Endodermal cell (in vitro differentiated cells): ENCODE data around the gene BIRC5. TPM values are rescaled to one million over a fixed set of nuclear protein-coding genes. Genes with fewer than 3 reads are reported as not detected.
A peak's percentile ranks its signal among the peaks of the same experiment; 100 is the strongest.

Experiments used
- DNase-seq: peaks from one replicate; pipeline ENCODE4 v3.0.0-alpha.2; 2017
- H3K27ac ChIP-seq: 2 replicates; pipeline ENCODE4 v1.5.1; 2013; ENCODE audit warnings: mild to moderate bottlenecking, low read depth, low read length, moderate library complexity
- H3K27me3 ChIP-seq: 2 replicates; pipeline ENCODE4 v1.6.1; 2013; ENCODE audit warnings: mild to moderate bottlenecking, low read length, moderate library complexity; ENCODE audit not compliant: insufficient read depth, control insufficient read depth, poor library complexity, severe bottlenecking
- H3K36me3 ChIP-seq: 2 replicates; pipeline ENCODE4 v1.7.0; 2013; ENCODE audit warnings: mild to moderate bottlenecking, low read length, moderate library complexity; ENCODE audit not compliant: control insufficient read depth, insufficient read depth
- H3K4me1 ChIP-seq: one replicate; pipeline ENCODE4 v1.7.0; 2013; ENCODE audit warnings: low read length; ENCODE audit not compliant: control insufficient read depth, insufficient read depth
- H3K4me3 ChIP-seq: 2 replicates; pipeline ENCODE4 v1.5.1; 2013; ENCODE audit warnings: mild to moderate bottlenecking, low read length, moderate library complexity
- H3K9ac ChIP-seq: 2 replicates; pipeline ENCODE4 v1.6.1; 2013; ENCODE audit warnings: mild to moderate bottlenecking, low read length, moderate library complexity; ENCODE audit not compliant: poor library complexity, severe bottlenecking; ENCODE audit errors: extremely low read depth
- H3K9me3 ChIP-seq: 2 replicates; pipeline ENCODE4 v1.6.1; 2013; ENCODE audit warnings: mild to moderate bottlenecking, low read length, moderate library complexity; ENCODE audit not compliant: control insufficient read depth
- H3K27ac Mint-ChIP-seq: 2 replicates; pipeline ENCODE4 v1.8.0; 2020; ENCODE audit warnings: mixed read lengths
- H3K27me3 Mint-ChIP-seq: 2 replicates; pipeline ENCODE4 v1.8.0; 2021; ENCODE audit warnings: mild to moderate bottlenecking, mixed read lengths; ENCODE audit not compliant: insufficient read depth
- H3K36me3 Mint-ChIP-seq: 2 replicates; pipeline ENCODE4 v1.8.0; 2020; ENCODE audit warnings: low read depth, mixed read lengths
- H3K4me1 Mint-ChIP-seq: 2 replicates; pipeline ENCODE4 v1.8.0; 2020; ENCODE audit warnings: mixed read lengths
- H3K4me3 Mint-ChIP-seq: 2 replicates; pipeline ENCODE4 v1.8.0; 2020; ENCODE audit warnings: mild to moderate bottlenecking, moderate library complexity, mixed read lengths
- H3K9me3 Mint-ChIP-seq: 2 replicates; pipeline ENCODE4 v1.8.0; 2020; ENCODE audit warnings: mild to moderate bottlenecking, mixed read lengths
- WGBS, 2 experiments: methylation state at CpG; one replicate each; pipeline versions ENCODE4 v1.1.5 to v1.1.7; 2013; ENCODE audit warnings: missing lambda C conversion rate in 2 of 2, mixed read lengths in 1 of 2; ENCODE audit not compliant: insufficient coverage in 1 of 2, insufficient read length in 1 of 2; 5-methylcytosine and 5-hydroxymethylcytosine counted together
- total RNA-seq, 2 donors: library from RNA; stranded (reverse); fragmentation: NEBNext Ultra II Directional in 1 of 2; extraction: Animal tissue kit (Norgen Biotek cat#: 25700) in 1 of 2; gene quantifications; 2 replicates in 1 of 2; 3 replicates in 1 of 2; pipeline ENCODE4 v1.2.1, GENCODE V29; 2021
- TF ChIP-seq, protein P1 (sequence below): fragments of 200-600 bp; sonication (generic); conservative IDR thresholded peaks from 2 replicates; pipeline ENCODE4 v1.5.0; 2021; ENCODE audit warnings: antibody characterized with exemption, mild to moderate bottlenecking

The BIRC5 gene
- total RNA-seq, 2 donors from 2014 or later: 59.7 to 89.6 TPM

GRCh38 chr17:78226055-78226758, 12.2 kb downstream of the BIRC5 start:
- Mint-ChIP-seq H3K4me3 (no peak overlapping the region), H3K27ac (no peak overlapping the region), H3K27me3 (peaks cover 26% of the 10 kb centered on the region), H3K36me3 (peaks cover 22% of the 10 kb centered on the region), H3K4me1 (peaks cover 2% of the 10 kb centered on the region), H3K9me3 (no peaks in the 10 kb centered on the region)
- DNase-seq: peak; percentile 48
- Histone ChIP-seq H3K27me3 (peaks cover 12% of the 10 kb centered on the region), H3K9me3 (no peaks in the 10 kb centered on the region), H3K27ac (no peak overlapping the region), H3K9ac (no peak overlapping the region), H3K36me3 (peaks cover 21% of the 10 kb centered on the region), H3K4me3 (no peak overlapping the region), H3K4me1 (no peaks in the 10 kb centered on the region)
- 86 to 89% methylated on average over 8 to 12 of the region's 12 CpGs for WGBS, 2 experiments
- TF ChIP-seq, protein P1, sequence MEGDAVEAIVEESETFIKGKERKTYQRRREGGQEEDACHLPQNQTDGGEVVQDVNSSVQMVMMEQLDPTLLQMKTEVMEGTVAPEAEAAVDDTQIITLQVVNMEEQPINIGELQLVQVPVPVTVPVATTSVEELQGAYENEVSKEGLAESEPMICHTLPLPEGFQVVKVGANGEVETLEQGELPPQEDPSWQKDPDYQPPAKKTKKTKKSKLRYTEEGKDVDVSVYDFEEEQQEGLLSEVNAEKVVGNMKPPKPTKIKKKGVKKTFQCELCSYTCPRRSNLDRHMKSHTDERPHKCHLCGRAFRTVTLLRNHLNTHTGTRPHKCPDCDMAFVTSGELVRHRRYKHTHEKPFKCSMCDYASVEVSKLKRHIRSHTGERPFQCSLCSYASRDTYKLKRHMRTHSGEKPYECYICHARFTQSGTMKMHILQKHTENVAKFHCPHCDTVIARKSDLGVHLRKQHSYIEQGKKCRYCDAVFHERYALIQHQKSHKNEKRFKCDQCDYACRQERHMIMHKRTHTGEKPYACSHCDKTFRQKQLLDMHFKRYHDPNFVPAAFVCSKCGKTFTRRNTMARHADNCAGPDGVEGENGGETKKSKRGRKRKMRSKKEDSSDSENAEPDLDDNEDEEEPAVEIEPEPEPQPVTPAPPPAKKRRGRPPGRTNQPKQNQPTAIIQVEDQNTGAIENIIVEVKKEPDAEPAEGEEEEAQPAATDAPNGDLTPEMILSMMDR: no peak

GRCh38 chr17:78226759-78227454, 12.9 kb downstream of the BIRC5 start:
- Histone ChIP-seq H3K4me1 (no peaks in the 10 kb centered on the region), H3K27ac (no peak overlapping the region), H3K9me3 (no peaks in the 10 kb centered on the region), H3K36me3 (peaks cover 21% of the 10 kb centered on the region), H3K4me3 (no peak overlapping the region), H3K9ac (no peak overlapping the region), H3K27me3 (peaks cover 17% of the 10 kb centered on the region)
- TF ChIP-seq, protein P1: no peak
- no peak overlapping the region for H3K27ac Mint-ChIP-seq
- no peaks in the 10 kb centered on the region for H3K9me3 Mint-ChIP-seq
- peak; percentile 53 for DNase-seq
- peaks cover 2% of the 10 kb centered on the region for H3K4me1 Mint-ChIP-seq
- H3K27me3 Mint-ChIP-seq: peaks cover 30% of the 10 kb centered on the region
- no peak overlapping the region for H3K4me3 Mint-ChIP-seq
- peaks cover 22% of the 10 kb centered on the region for H3K36me3 Mint-ChIP-seq
- 88 to 92% methylated on average over 14 to 20 of the region's 20 CpGs for WGBS, 2 experiments

- H3K4me1 Mint-ChIP-seq: peaks cover 2% of the 10 kb centered on the region
- H3K36me3 Mint-ChIP-seq: peaks cover 20% of the 10 kb centered on the region
- H3K4me3 Mint-ChIP-seq: no peak overlapping the region
- Histone ChIP-seq H3K36me3 (peaks cover 19% of the 10 kb centered on the region), H3K4me3 (no peak overlapping the region), H3K9ac (no peak overlapping the region), H3K27me3 (peaks cover 22% of the 10 kb centered on the region), H3K9me3 (no peaks in the 10 kb centered on the region), H3K4me1 (no peaks in the 10 kb centered on the region), H3K27ac (no peak overlapping the region)
- no peak for DNase-seq
- H3K9me3 Mint-ChIP-seq: no peaks in the 10 kb centered on the region
- H3K27me3 Mint-ChIP-seq: peaks cover 36% of the 10 kb centered on the region
- WGBS, 2 experiments: 87 to 95% methylated on average over 8 to 10 of the region's 10 CpGs
- H3K27ac Mint-ChIP-seq: no peak overlapping the region
- TF ChIP-seq, protein P1: no peak
Measured at GRCh38 chr17:78227455-78227916, 13.4 kb downstream of the BIRC5 start.
